Measurements from ENCODE around the gene TACO1.

- TF ChIP-seq CTCF (IDR thresholded peaks at IDR 0.05): no peak
- no peak for TF ChIP-seq POLR2A (IDR thresholded peaks at IDR 0.05)
- no peak for TF ChIP-seq POLR2AphosphoS5 (IDR thresholded peaks at IDR 0.05)
Measured at GRCh38 chr17:63587770-63588169, 12.9 kb upstream of the TACO1 start.
